Sigmoid colon (tissue), 3 donors: ENCODE data around the gene CYP3A5.

ENCODE experiments used
- POLR2A ChIP-seq, 2 donors: fragments of 450-650 bp; IDR thresholded peaks; one replicate each; pipeline ENCODE4 v1.6.1; 2016; ENCODE audit warnings: antibody characterized with exemption in 2 of 2, mild to moderate bottlenecking in 2 of 2, moderate library complexity in 2 of 2
- TF ChIP-seq, protein P1 (sequence below), 4 experiments: fragments of 450-650 bp in 3 of 4; fragments of 200-600 bp in 1 of 4; IDR thresholded peaks; one replicate each; pipeline ENCODE4 v1.5.1; 2016 to 2019; ENCODE audit warnings: antibody characterized with exemption in 4 of 4, mild to moderate bottlenecking in 3 of 4, moderate library complexity in 2 of 4

DNA sequence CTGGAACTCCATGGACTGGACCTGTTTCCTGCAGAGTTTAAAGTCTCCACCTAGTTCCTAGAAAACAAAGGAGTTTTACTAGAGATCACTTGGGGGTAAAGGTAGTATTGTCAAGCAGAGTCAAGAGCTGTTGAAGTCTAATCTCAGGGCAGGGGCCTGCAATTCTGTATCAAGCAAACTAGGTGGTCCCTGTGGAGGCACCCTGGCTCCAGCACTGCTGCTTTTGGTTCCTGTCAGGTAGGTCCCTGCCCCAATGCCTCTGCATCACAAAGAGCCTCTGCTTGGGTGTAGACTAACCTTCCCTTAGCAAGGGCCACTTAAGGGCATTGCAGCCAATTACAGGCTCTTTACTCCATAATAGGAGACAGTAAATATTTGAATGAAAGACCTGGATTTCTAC, 40.5 kb downstream of the CYP3A5 start:
- TF ChIP-seq POLR2A (IDR thresholded peaks at IDR 0.05) = no peak
- TF ChIP-seq, protein P1, sequence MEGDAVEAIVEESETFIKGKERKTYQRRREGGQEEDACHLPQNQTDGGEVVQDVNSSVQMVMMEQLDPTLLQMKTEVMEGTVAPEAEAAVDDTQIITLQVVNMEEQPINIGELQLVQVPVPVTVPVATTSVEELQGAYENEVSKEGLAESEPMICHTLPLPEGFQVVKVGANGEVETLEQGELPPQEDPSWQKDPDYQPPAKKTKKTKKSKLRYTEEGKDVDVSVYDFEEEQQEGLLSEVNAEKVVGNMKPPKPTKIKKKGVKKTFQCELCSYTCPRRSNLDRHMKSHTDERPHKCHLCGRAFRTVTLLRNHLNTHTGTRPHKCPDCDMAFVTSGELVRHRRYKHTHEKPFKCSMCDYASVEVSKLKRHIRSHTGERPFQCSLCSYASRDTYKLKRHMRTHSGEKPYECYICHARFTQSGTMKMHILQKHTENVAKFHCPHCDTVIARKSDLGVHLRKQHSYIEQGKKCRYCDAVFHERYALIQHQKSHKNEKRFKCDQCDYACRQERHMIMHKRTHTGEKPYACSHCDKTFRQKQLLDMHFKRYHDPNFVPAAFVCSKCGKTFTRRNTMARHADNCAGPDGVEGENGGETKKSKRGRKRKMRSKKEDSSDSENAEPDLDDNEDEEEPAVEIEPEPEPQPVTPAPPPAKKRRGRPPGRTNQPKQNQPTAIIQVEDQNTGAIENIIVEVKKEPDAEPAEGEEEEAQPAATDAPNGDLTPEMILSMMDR (IDR thresholded peaks at IDR 0.05) = no peak
